ENCODE results near the gene ATP1B2. TPM values are rescaled to one million over a fixed set of nuclear protein-coding genes. Genes with fewer than 3 reads are reported as not detected.

The ATP1B2 gene
- total RNA-seq, 1 experiment from 2014 or later = not detected

Other genes starting within 250 kb of the ATP1B2 start
- 43.7 and 68.8 TPM in 2 replicates for gene TMEM256, start 246.8 kb upstream of the ATP1B2 start, total RNA-seq (2014; rRNA removed; shearing (Covaris generic))
- 1.4 and 1.9 TPM in 2 replicates for gene NLGN2, start 243.1 kb upstream of the ATP1B2 start, total RNA-seq (2014; rRNA removed; shearing (Covaris generic))
- not detected in 2 replicates for gene SPEM1, start 230.6 kb upstream of the ATP1B2 start, total RNA-seq (2014; rRNA removed; shearing (Covaris generic))
- gene SPEM2, start 225.3 kb upstream of the ATP1B2 start, total RNA-seq (2014; rRNA removed; shearing (Covaris generic)) = not detected in 2 replicates
- gene SPEM3, start 222.1 kb upstream of the ATP1B2 start, total RNA-seq (2014; rRNA removed; shearing (Covaris generic)) = not detected in 2 replicates
- 2.3 and 6.6 TPM in 2 replicates for gene TMEM102, start 215.5 kb upstream of the ATP1B2 start, total RNA-seq (2014; rRNA removed; shearing (Covaris generic))
- 1.5 and 3.0 TPM in 2 replicates for gene FGF11, start 211.4 kb upstream of the ATP1B2 start, total RNA-seq (2014; rRNA removed; shearing (Covaris generic))
- 7.0 and 8.6 TPM in 2 replicates for gene CHRNB1, start 205.9 kb upstream of the ATP1B2 start, total RNA-seq (2014; rRNA removed; shearing (Covaris generic))
- gene ZBTB4, start 171.3 kb upstream of the ATP1B2 start, total RNA-seq (2014; rRNA removed; shearing (Covaris generic)) = 6.1 and 6.5 TPM in 2 replicates
- 0.06 TPM in 1 of 2 replicates, not detected in the other for gene SLC35G6, start 169.5 kb upstream of the ATP1B2 start, total RNA-seq (2014; rRNA removed; shearing (Covaris generic))
- 56.2 and 74.4 TPM in 2 replicates for gene POLR2A, start 166.6 kb upstream of the ATP1B2 start, total RNA-seq (2014; rRNA removed; shearing (Covaris generic))
- gene TNFSF12, start 101.9 kb upstream of the ATP1B2 start, total RNA-seq (2014; rRNA removed; shearing (Covaris generic)) = 1.6 and 6.4 TPM in 2 replicates
- 1.9 TPM in 1 of 2 replicates, not detected in the other for gene TNFSF13, start 92.2 kb upstream of the ATP1B2 start, total RNA-seq (2014; rRNA removed; shearing (Covaris generic))
- gene SENP3, start 89.0 kb upstream of the ATP1B2 start, total RNA-seq (2014; rRNA removed; shearing (Covaris generic)) = 92.2 and 104 TPM in 2 replicates
- 13.8 and 15.0 TPM in 2 replicates for gene CD68, start 71.3 kb upstream of the ATP1B2 start, total RNA-seq (2014; rRNA removed; shearing (Covaris generic))
- gene MPDU1, start 67.1 kb upstream of the ATP1B2 start, total RNA-seq (2014; rRNA removed; shearing (Covaris generic)) = 183 and 266 TPM in 2 replicates
- gene SOX15, start 60.8 kb upstream of the ATP1B2 start, total RNA-seq (2014; rRNA removed; shearing (Covaris generic)) = 0.57 TPM in 1 of 2 replicates, not detected in the other
- gene FXR2, start 36.0 kb upstream of the ATP1B2 start, total RNA-seq (2014; rRNA removed; shearing (Covaris generic)) = 60.5 and 87.4 TPM in 2 replicates
- 24.0 and 71.8 TPM in 2 replicates for gene SAT2, start 23.1 kb upstream of the ATP1B2 start, total RNA-seq (2014; rRNA removed; shearing (Covaris generic))
- gene SHBG, start 20.8 kb upstream of the ATP1B2 start, total RNA-seq (2014; rRNA removed; shearing (Covaris generic)) = 0.69 TPM in 1 of 2 replicates, not detected in the other
- gene TP53, start 36.6 kb downstream of the ATP1B2 start, total RNA-seq (2014; rRNA removed; shearing (Covaris generic)) = 47.8 and 70.9 TPM in 2 replicates
- gene WRAP53, start 37.6 kb downstream of the ATP1B2 start, total RNA-seq (2014; rRNA removed; shearing (Covaris generic)) = 33.7 and 41.4 TPM in 2 replicates
- gene EFNB3, start 54.3 kb downstream of the ATP1B2 start, total RNA-seq (2014; rRNA removed; shearing (Covaris generic)) = 1.0 and 2.1 TPM in 2 replicates
- gene DNAH2, start 66.8 kb downstream of the ATP1B2 start, total RNA-seq (2014; rRNA removed; shearing (Covaris generic)) = under 0.01 TPM in 1 of 2 replicates, not detected in the other
- 0.11 and 0.60 TPM in 2 replicates for gene KDM6B, start 183.3 kb downstream of the ATP1B2 start, total RNA-seq (2014; rRNA removed; shearing (Covaris generic))
- gene TMEM88, start 204.1 kb downstream of the ATP1B2 start, total RNA-seq (2014; rRNA removed; shearing (Covaris generic)) = 0.46 TPM in 1 of 2 replicates, not detected in the other
- gene NAA38, start 206.6 kb downstream of the ATP1B2 start, total RNA-seq (2014; rRNA removed; shearing (Covaris generic)) = 99.2 and 136 TPM in 2 replicates
- 5.5 and 6.7 TPM in 2 replicates for gene CYB5D1, start 207.1 kb downstream of the ATP1B2 start, total RNA-seq (2014; rRNA removed; shearing (Covaris generic))
- 27.5 and 31.8 TPM in 2 replicates for gene CHD3, start 237.9 kb downstream of the ATP1B2 start, total RNA-seq (2014; rRNA removed; shearing (Covaris generic))

All from Daoy (cell line).